ENCODE data around the gene HERPUD1.
"Not testable (repeated sequence)": the region's sequence is repeated elsewhere in the genome, so short reads cannot be mapped to it uniquely, and the experiment has no call there.

HERPUD1 gene

DNA sequence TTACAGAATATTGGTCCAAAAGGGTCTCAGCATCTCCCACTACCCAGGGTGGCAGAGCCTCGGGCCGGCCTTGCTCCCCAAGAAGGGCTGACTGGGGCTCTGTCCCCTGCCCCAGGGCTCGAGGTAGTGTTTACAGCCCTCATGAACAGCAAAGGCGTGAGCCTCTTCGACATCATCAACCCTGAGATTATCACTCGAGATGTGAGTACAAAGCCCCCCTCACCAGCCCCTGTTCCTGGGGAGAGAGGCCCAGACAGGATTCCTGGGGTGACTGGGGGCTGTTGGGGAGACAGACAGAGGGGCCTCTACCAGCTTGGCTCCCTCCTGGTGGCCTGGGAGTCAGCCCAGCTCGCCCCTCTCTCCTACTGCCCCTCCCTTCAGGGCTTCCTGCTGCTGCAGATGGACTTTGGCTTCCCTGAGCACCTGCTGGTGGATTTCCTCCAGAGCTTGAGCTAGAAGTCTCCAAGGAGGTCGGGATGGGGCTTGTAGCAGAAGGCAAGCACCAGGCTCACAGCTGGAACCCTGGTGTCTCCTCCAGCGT, 51.3 kb downstream of the HERPUD1 start:
- no peak for DNase-seq

DNA sequence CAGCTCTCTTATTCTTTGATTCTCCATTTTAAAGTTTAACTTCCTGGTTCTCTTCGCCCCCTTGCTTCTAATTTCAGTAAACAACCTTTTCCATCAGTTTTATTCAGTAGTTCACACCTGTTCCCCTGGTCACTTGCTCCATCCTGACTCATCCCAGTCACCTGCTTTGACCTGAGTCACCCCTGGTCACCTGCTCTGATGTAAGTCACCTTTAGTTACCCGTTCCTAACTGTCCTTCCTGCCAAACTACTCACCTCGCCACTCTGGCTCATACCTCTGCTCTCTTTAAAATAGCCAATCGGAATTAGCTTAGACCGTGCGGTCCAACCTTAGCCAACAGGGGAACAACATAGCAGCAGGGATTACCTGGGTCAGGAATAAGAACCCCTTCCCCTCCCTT, 52.7 kb downstream of the HERPUD1 start:
- no peak for DNase-seq

- DNase-seq = no peak
Observed at GRCh38 chr16:56985288-56985961, 53.5 kb downstream of the HERPUD1 start.

DNA sequence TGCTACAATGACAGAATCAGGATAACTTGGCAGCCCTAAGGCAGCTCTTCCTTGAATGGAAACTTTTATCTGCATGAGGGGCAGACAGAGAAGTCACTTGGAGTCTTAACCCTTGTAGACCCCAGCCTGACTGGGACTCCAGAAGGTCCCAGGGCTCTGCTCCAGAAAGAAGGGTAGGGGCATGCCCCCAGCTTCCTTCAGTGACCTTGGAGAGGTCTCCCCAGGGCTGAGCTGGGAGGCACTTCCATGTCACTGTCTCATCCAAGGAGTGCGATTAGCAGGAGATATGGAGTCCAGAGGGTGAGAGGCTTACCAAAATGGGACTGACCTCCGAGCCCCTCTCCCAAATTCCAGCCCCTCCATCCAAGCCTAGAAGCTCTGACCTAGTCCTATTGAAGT, 54.0 kb downstream of the HERPUD1 start:
- DNase-seq = no peak

- DNase-seq = no peak
Observed at GRCh38 chr16:56986361-56986760, 54.4 kb downstream of the HERPUD1 start.

DNA sequence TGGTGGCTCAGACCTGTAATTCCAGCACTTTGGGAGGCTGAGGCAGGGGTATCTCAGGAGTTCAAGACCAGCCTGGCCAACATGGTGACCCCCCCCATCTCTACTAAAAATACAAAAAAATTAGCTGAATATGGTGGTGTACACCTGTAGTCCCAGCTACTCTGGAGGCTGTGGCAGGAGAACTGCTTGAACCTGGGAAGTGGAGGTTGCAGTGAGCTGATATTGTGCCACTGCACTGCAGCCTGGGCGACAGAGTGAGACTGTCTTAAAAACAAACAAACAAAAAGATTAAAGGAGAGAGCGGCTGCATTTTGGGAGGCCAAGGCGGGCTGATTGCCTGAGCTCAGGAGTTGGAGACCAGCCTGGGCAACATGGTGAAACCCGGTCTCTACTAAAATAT, 55.0 kb downstream of the HERPUD1 start:
- not testable (repeated sequence) for DNase-seq

GRCh38 chr16:56987692-56988091, 55.8 kb downstream of the HERPUD1 start:
- no peak for DNase-seq

DNA sequence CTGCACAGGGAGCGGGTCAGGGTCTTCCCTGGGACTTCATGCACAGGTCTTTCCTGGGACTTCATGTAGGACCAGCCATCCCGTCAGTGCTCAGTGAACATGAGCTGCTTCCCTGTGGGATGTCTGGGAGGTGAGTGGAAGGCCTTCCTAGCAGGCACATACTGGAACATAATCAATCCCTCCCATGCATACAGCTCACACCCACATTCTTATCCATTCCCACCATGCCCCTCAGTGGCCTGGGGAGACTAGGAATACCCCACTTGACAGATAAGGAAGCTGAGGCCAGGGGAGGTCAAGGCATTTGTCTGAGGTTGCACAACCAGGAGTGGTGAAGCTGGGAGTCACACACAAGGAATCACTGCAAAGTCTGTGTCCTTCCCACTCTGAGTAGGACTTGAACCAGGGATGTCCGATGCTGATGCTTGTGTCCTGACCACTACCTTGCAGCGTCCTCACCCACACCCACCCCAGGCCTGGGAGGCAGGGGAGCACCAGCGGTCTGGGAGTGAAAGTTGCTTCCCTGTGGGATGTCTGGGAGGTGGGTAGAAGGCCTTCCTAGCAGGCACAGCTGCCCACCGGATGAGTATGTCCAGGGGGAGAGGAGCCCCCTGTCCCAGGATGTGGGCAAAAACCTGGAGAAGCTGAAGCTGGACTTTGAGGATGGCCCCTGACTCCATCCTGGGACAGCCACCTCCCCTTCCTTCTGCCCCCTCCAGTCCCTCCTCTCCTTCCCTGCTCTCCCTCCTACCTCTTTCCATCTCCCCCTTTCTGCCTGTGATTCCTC, 56.4 kb downstream of the HERPUD1 start:
- DNase-seq = peak; percentile 42

- peak; percentile 93 for DNase-seq
Observed at GRCh38 chr16:56988948-56989945, 57.3 kb downstream of the HERPUD1 start, which contains the start of gene NLRC5. Gene NLRC5, plus strand, starts transcription at chr16:56989557. Its CDS starts 31,156 bp downstream, at chr16:57020713.

GRCh38 chr16:56989988-56990387, 58.0 kb downstream of the HERPUD1 start:
- DNase-seq = no peak

DNA sequence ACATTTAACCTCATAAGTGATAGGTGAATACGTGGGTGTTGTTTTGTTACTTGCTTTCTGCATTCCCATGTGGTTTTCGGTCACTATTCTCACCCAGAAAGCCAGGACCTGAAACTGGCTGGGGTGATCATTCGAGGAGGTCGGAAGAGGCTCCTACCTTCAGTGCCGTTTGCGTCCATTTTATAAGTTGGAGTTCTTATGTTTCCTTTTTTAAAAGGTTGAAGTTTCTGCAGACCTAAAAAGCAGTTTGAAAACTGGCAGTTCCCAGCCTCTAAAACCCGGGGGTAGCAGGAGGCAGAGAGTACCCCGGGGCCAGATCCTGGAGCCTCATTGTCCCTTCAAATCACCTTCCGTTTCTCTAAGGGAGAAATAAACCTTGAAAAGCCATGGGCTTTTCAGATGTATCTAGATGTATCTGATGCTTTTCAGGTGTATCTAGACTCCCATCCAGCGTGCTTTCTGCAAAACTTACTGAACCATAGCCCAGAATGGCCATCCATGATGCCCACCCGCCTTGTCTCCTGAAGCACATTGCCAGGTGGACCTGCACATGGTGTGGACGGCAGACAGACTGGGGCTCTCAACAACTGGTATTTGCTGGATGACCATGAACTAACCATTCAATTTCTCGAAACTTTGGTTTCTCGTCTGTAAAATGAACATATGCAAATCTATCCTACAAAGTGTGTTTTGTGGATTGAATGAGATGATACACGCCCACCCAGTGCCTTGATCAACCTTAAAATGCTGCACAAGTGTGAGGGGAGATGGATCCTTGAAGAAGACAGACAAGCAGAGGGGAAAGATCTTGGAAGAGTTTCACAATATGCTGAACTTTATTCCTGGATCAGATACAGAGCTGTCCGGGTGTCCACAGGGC, 58.7 kb downstream of the HERPUD1 start:
- no peak for DNase-seq

GRCh38 chr16:56992431-56992830, 60.5 kb downstream of the HERPUD1 start:
- DNase-seq = not testable (repeated sequence)

GRCh38 chr16:56993204-56993603, 61.3 kb downstream of the HERPUD1 start:
- no peak for DNase-seq

DNA sequence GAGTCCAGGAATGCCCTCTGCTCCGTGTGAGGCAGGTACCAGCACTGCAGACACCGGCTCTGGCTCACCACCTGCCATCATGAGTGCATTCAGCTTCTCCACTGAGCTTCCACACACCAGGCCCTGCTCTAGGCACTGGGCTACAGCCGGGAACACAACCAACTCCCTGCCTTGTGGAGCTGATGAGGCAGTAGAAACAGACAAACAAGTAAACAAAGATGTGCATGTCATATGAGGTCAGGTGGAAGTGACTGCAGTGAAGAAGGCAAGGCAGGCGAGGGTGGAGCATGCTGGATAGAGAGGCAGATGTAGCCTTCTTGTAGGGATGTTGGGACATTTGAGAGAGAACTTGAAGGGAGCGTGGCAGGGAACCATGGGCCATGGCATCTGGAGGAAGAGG, 62.4 kb downstream of the HERPUD1 start:
- no peak for DNase-seq
